Dermis blood vessel endothelial cell (primary cell): ENCODE data around the gene COPS9. TPM values are rescaled to one million over a fixed set of nuclear protein-coding genes. Genes with fewer than 3 reads are reported as not detected.

ENCODE experiments used
- DNase-seq: peaks from one replicate; pipeline ENCODE4 v3.0.0; 2010
- total RNA-seq: library from RNA; depleted of rRNA; stranded (reverse); fragments of >200 nt; gene quantifications from 2 replicates; pipeline ENCODE4 v1.2.3, GENCODE V29; 2014

The COPS9 gene
- 61.7 and 98.9 TPM in 2 replicates for total RNA-seq

DNA sequence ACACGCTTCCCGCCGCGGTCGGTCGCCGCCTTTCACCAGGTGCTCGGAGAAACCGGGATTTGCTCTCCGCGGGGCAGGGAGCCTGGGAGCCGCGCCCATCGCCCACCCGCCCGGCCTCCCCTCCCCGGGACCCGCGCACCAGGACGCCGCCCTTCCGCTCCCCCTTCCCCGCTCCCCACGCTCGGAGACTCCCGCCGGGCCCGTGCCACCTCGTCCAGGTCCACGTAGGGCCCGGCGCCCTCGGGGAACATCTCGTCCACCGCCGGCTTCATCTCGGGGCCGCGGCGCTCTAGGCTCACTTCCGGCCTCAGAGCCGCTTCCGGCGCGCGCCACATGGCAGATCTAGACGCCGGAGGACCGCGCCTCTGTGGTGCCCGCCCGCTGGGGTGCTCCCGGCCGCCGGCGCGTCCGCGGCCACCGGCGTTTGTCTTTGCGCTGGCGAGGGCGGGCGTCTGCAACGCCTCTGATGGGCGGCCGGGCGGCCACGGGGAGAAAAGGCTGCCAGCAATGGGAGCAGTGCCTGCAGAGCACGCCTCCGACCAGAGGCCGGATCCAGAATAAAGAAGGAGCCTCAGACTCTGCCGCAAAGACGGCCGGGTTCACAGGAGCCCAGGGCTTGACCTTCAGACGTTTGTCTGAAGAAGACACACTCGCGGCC, at the start of gene COPS9:
Gene COPS9 (minus strand): TSS at position 293 of the 658 bp plus-strand sequence. CDS start 21 bp downstream, at position 272.
- DNase-seq: peak; percentile 94

- no peak for DNase-seq
These were observed 48.6 kb upstream of the COPS9 start for GRCh38 chr2:240184656-240185055.

DNA sequence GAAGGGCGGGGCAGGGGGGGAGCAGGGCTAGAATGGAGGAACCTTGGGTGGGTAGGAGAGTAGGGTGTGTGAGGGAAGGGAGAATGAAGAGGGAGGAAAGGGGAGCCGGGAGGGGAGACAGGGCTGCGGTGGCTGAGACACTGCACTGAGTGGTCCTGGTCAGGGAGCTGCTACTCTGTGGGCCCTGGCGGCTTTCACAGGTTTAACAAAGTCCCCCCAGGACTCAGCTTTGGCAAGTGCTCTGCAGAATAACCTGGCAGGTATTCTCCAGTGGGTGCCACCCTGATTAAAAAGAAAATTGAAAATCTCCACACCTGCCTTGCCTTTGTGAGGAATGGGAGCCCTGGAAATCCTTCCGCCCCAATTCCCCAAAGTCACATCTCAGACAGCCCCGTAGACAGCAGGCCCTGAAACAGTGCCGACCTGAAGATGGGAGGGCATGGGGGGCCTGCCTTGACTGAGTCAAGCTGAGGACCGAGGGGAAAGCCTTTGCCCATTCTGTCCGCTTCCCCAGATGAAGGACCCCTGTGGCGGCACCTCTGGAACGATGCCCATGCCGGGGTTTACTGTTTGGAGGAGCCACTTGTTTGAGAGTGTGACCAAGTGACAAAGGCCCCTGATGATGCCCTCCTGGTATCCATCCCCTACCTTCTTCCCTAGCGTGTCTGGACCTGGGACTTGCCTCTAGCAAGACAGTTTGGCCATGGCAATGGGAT, 47.9 kb upstream of the COPS9 start:
- no peak for DNase-seq

DNA sequence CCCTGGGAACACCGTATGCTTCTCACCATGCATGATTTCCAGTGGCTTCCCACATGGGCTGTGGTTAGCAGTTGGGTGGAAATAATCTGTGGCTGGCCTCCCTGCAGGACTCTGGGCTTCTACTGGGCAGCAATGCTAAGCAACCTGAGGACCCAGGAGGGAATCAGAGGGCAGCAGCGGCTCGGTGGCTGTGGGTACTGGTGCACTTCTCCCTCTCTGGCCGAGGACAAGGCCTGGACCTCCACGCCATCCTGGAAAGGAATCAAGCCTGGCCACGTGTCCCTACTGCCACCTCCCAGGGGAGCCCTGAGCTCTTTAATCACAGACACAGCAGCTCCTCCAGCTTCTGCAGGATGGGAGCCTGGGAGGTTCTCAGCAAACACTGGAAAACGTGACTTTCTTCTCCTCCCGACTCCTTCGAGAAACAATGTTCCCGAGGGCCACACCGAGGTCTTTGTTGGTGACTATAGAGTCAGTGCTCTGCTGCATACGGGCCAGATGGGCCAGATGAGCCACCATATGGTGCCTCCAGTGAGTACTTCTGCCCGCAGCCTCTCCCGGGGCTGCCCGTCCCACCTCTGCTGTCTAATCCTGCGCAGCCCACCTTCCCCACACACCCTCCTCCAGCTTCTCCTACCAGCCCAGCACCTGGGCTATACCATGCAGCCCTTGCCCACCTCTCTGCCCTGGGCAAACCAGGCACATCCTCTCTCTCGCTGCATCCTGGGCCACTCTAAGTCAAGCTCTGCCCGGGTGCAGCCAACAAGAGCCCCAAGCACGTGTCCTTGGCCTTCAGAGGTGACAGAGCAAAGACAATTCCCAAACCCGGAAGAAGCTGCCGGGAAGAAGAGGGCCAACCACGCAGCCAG, 47.1 kb upstream of the COPS9 start:
- no peak for DNase-seq

- DNase-seq: no peak
These were observed 46.4 kb upstream of the COPS9 start for GRCh38 chr2:240182476-240182875.

DNA sequence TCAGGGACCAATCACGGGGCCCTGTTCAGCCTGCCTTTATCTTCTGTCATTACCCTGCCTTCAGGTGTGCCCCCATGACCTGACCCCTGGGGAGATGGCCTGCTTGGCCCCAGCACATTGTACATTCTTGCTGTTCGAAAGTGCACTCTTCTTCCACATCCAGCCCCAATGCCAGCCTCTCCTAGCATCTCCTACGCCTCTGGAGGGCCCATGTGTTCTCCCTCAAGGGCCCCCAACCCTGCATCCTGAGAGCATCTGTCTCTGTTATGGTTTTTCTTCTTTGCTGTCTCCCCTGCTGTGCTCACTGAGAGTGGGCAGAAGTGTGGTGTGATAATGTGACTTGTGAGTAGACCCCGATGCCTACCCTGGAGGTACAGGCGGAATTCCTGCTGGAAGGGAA, 45.9 kb upstream of the COPS9 start:
- no peak for DNase-seq

DNA sequence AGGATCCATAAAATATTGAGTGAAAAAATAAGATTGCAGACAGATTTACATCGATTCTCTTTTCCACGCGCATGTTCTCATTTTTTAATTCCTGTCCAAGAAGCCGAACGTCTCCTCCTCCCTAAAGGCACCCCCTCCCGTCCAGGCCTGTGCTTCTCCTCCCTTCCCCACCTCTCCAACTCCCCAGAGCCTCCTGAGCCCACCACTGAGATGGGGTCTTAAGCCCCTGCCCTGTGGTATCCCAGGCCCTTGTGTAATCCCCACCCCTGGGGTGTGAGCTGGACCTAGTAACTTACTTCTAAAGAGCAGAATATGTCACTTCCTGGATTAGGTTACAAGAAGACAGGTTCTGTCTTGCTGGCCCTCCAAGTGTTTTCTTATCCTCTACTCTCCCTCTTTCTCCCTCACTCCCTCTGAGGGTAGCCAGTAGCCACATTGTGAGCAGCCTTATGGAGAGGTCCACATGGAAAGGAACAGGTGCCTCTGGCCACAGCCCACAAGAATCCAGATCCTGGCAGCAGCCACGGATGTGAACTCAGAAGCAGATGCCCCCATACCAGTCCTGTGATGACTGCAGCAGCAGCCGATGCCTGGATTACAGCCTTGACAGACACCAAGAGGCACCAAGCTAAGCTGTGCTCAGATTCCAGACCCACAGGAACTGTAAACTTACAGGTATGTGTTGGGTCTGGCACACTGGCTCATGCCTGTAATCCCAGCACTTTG, 44.0 kb upstream of the COPS9 start:
- no peak for DNase-seq

- no peak for DNase-seq
These were observed 43.2 kb upstream of the COPS9 start for GRCh38 chr2:240179186-240179815.

DNA sequence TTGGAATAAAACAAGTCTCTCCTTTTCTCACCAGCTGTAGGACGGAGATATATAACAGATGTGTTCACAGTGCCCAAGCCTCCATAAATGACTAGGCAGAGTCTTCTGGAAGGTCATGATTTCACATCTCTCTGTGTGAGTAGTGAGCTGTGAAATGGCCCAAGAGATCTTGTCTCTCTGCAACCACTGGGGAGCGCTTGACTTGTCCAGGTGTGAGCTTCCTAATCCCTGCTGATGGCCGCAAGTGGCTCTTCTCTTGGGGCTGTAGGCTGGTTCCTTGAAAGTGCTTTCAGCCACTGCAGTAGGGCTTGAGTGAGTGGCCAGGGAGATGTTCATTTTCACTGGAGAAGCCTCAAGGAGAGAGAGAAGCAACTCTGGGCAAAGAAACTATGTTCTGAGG, 42.5 kb upstream of the COPS9 start:
- DNase-seq: no peak

DNA sequence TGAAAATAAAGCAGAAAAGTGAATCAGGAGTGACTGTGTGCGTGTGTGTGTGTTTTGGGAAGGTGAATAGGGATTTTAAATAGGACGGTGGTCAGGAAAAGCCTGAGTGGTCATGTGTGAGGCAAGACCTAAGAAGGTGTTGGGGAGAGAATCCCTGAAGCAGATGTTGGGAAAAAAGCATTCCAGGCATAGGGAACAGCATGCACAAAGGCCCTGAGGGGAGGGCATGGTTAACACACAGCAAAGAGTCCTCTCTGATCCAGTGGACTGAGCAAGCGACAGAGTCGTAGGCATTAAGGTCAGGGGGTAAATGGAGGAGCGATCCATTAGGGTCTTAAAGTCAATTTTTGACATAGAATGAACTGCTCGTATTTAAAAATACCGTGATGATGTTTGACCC, 38.4 kb upstream of the COPS9 start:
- no peak for DNase-seq

GRCh38 chr2:240172071-240172895, 36.2 kb upstream of the COPS9 start:
- no peak for DNase-seq

- no peak for DNase-seq
These were observed 34.8 kb upstream of the COPS9 start for GRCh38 chr2:240170883-240171282.

DNA sequence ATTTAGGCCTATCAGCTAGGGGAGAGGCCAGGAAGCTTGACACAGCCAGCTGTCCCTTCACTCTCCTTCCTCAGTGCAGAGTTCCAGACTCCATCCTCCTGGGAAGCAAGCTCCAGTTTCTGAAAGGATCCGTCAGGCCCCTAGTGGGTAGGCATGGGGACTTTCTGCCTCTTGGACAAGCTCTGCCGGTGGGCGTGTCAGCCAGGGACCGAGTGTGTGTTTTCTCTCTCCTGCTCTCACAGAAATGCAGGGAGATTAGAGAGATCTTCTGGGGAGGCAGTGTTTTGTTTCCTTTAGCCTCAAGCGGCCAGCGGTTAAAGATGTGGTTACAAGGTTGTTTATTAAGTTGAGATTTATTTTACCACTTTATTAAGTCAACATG, 34.2 kb upstream of the COPS9 start:
- DNase-seq: no peak

GRCh38 chr2:240169486-240170353, 33.6 kb upstream of the COPS9 start:
- DNase-seq: no peak

DNA sequence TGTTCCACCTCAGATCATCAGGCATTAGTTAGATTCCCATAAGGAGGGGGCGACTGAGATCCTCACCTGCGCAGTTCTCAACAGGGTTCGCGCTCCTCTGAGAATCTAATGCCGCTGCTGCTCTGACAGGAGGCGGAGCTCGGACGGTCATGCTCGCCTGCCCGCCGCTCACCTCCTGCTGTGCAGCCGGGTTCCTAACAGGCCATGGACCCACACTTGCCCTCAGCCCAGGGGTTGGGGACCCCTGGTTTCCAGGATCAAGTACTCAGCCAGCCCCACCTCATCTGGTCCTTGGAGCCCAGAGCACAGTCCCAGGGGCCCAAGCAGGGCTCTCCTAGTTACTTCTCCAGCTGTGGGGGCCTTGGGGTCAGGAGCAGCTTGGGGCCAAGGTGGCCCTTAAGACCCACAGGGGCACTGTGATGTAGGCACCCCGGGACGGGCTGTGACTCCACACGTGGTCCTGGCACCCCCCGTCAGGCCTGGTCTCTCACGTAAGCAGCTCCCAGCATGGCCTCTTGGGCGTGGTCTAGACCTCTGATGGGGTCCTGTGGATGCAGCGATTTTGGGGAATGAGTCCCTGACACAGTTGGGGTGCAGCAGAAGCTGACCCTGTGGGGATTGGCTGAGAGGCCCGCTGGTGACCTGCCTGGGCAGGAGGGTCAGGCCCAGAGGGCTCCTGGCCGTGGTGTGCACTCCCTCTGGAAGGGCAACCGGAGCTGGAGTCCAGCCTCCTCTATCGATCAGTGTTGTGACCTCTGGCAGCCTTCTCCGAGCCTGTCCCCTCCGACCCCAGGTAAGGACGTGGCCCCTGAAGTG, 32.6 kb upstream of the COPS9 start:
- DNase-seq: no peak

- no peak for DNase-seq
These were observed 31.9 kb upstream of the COPS9 start for GRCh38 chr2:240168041-240168440.

- DNase-seq: no peak
These were observed 31.4 kb upstream of the COPS9 start for GRCh38 chr2:240167588-240167880.

DNA sequence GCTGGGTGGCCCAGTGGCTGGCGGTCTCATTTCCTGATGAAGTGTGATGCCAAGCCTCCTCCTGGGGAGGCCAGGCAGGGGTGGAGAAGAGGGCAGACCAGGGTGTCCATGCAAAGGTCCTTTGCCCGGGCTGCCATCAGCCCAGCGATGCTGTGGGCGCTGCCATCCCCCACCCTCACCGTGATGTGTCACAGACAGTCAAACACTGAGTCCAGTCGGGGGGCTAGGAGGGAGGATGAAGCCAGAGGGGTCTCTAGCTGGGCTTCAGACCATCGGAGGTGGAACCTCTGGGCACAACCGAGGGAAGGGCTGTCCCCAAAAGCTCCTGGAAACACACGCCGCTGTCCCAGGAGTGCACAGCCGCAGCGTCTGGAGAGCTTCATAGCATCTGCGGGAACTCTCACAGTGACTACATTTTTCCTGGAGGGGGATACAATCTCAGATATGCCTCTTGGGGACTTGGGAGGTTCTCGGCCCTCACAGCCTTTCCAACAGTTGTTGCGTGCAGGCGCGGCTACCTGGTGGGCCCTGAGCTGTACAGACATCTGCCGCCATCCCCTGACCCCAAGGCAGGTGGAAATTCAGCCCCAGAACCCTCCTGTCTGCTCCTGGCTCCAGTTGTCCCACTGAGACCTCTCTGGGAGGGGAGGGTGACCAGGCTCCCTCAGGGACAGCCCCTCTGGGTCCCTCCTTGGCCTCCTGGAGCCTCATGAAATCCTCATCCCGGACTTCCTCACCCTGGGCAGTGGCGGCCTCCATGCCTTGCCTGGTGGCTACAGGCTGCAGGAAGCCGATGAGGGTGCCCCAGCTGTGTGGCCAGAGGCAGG, 30.9 kb upstream of the COPS9 start:
- no peak for DNase-seq

DNA sequence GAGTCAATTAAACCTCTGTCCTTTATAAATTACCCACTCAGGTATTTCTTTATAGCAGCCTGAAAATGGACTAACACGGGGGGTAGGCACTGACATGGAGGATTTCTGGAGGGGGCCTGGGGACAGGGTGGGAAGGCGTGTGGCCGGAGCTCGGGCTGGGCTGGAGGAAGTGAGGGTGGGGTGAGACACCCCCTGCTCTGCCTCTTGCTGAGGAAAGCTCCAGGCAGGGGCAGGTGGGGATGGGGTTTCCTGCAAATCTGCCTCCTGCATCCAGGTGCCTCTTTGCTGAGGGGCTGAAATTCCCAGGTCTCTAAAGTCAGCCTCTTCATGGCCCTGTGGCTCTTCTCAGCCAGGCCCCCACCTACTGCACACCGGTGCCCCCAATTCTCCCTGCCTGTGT, 30.1 kb upstream of the COPS9 start:
- DNase-seq: no peak
